Adipocyte (in vitro differentiated cells): ENCODE results near the gene MAGEA2.
"Not testable (repeated sequence)": the region's sequence is repeated elsewhere in the genome, so short reads cannot be mapped to it uniquely, and the experiment has no call there.

Experiments used
- DNase-seq: peaks from one replicate; pipeline ENCODE4 v3.0.0-alpha.2; 2015; ENCODE audit warnings: low read depth
- H3K27me3 ChIP-seq: replicated peaks from 2 replicates; pipeline ENCODE4 v1.7.0; 2013; ENCODE audit warnings: mild to moderate bottlenecking, low read length, moderate library complexity; ENCODE audit not compliant: control insufficient read depth, insufficient read depth
- H3K36me3 ChIP-seq: 2 replicates; pipeline ENCODE4 v1.7.0; 2013; ENCODE audit warnings: low read length, mild to moderate bottlenecking, moderate library complexity; ENCODE audit not compliant: control insufficient read depth, insufficient read depth, severe bottlenecking
- H3K4me1 ChIP-seq: 2 replicates; pipeline ENCODE4 v1.7.0; 2013; ENCODE audit warnings: mild to moderate bottlenecking, low read length, moderate library complexity; ENCODE audit not compliant: control insufficient read depth, insufficient read depth
- H3K4me3 ChIP-seq: 2 replicates; pipeline ENCODE4 v1.7.0; 2013; ENCODE audit warnings: mild to moderate bottlenecking, low read length, moderate library complexity
- H3K9ac ChIP-seq: 2 replicates; pipeline ENCODE4 v1.7.0; 2013; ENCODE audit warnings: mild to moderate bottlenecking, low read length, moderate library complexity
- H3K9me3 ChIP-seq: 2 replicates; pipeline ENCODE4 v1.7.0; 2013; ENCODE audit warnings: mild to moderate bottlenecking, low read length, moderate library complexity; ENCODE audit not compliant: control insufficient read depth

MAGEA2 gene

DNA sequence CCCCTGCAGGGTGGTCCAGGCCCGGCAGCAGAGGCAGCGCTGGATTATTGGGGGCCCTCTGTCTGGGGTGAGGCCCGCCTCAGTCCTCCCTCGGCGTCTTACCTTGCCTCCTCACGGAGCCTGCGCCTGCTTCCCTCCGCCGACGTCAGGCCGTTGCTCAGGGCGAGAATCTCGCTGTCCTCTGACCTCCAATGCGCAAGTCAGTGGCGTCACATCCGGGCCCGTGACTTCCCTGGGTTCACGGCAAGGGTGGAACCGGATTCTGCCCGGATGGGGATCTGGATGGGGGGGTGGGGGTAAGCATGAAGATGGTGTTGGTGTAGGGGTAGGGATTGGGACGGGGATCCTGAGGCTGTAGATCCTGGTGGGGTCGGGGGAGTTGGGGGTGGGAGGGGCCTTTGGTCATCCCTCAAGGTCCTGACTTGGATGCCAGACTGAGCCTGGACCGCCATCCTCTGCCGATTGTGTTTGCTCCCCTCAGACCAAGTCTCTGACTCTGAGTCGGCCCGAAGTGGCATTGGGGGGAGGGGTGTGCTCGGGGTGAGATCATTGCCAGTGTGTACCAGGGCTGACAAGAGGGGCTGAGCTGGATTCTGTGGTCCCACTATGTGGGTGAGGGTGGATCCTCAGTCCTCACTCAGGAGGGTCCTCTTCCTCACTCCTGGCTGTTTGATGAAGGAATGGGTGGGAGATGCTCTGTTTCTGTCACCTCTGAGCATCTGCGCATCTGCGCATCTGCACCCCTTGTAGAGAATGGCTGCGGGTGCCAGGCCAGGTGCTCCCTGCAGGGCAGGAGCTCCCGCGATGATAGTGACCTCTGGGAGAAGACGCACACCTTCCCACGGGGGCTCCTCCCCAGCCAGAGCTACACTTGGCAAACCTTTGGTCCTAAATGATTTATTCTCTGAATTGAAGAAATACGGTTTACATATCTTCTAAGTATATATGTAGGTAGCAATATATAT is at the start of gene MAGEA2:
MAGEA2 (minus strand) TSS at position 157 of the 965 bp plus-strand sequence. CDS start 2,479 bp downstream, outside the sequence.
- H3K36me3 ChIP-seq, H3K9me3 ChIP-seq, H3K4me3 ChIP-seq, H3K9ac ChIP-seq, H3K4me1 ChIP-seq, H3K27me3 ChIP-seq, DNase-seq: not testable (repeated sequence)

DNA sequence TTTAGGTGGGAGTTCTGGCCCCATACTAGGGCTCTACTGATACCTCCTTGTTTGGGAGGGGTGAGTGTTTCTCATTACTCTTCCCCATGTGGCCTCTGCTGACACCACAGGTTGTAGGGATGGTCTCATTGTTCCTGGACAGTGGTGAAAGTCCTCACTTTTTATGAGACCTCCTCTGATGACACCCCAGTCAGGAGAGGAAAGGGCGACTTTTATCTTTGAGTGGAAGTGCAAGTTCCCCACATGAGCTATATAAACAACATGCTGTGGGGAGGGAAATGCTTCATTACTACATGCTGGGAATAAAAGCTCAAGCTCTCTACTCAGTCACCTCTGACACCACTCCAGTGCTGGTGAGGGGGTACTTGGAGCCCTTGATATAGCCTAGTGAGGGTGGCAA is 45.3 kb upstream of the MAGEA2 start:
- Histone ChIP-seq H3K4me3 (no peak overlapping the region), H3K27me3 (peaks cover 21% of the 10 kb centered on the region), H3K36me3 (no peaks in the 10 kb centered on the region), H3K9me3 (peaks cover 4% of the 10 kb centered on the region), H3K9ac (no peak overlapping the region), H3K4me1 (no peaks in the 10 kb centered on the region)
- DNase-seq = no peak

- not testable (repeated sequence) for H3K4me1 ChIP-seq, H3K4me3 ChIP-seq, H3K9me3 ChIP-seq, H3K36me3 ChIP-seq, H3K9ac ChIP-seq, DNase-seq, H3K27me3 ChIP-seq
Measured at GRCh38 chrX:152787062-152787461, 33.4 kb upstream of the MAGEA2 start.

- not testable (repeated sequence) for H3K9ac ChIP-seq, H3K9me3 ChIP-seq, H3K4me3 ChIP-seq, H3K27me3 ChIP-seq, H3K36me3 ChIP-seq, DNase-seq, H3K4me1 ChIP-seq
Measured at GRCh38 chrX:152769549-152770289, 16.1 kb upstream of the MAGEA2 start, which contains the start of gene MAGEA6. Gene MAGEA6, minus strand, starts transcription at chrX:152769689. Its CDS starts 2,039 bp downstream, at chrX:152767650.

- DNase-seq, H3K9ac ChIP-seq, H3K4me3 ChIP-seq, H3K4me1 ChIP-seq, H3K27me3 ChIP-seq, H3K36me3 ChIP-seq, H3K9me3 ChIP-seq: not testable (repeated sequence)
Measured at GRCh38 chrX:152766562-152766961, 12.9 kb upstream of the MAGEA2 start.

GRCh38 chrX:152761582-152761981 is 7.9 kb upstream of the MAGEA2 start:
- H3K4me3 ChIP-seq, H3K9ac ChIP-seq, H3K4me1 ChIP-seq, H3K36me3 ChIP-seq, H3K27me3 ChIP-seq, H3K9me3 ChIP-seq, DNase-seq: not testable (repeated sequence)

GRCh38 chrX:152759544-152759943 is 5.9 kb upstream of the MAGEA2 start:
- not testable (repeated sequence) for H3K4me3 ChIP-seq, H3K27me3 ChIP-seq, DNase-seq, H3K9me3 ChIP-seq, H3K36me3 ChIP-seq, H3K9ac ChIP-seq, H3K4me1 ChIP-seq

DNA sequence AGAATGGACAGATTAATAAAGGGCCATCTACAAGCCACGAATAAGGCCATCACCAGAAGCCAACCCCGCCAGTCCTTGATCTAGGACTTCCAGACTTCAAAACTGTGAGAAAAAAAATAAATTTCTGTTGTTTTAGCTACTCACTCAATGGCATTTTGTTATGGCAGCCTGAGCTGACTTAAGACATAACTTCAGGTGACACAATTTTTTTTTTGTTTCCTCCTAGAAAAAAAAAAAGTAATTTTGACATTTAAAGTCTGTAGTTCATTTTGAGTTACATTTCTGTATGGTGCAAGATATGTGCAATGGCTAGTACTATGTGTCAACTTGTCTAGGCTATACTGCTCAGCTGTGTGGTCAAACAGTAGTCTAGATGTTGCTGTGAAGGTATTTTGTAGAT is 5.3 kb upstream of the MAGEA2 start, which contains the start of gene CSAG3:
CSAG3 (plus strand) TSS at position 301 of the 400 bp plus-strand sequence.
- H3K9me3 ChIP-seq, H3K27me3 ChIP-seq, H3K36me3 ChIP-seq, H3K4me1 ChIP-seq, H3K9ac ChIP-seq, DNase-seq, H3K4me3 ChIP-seq: not testable (repeated sequence)

DNA sequence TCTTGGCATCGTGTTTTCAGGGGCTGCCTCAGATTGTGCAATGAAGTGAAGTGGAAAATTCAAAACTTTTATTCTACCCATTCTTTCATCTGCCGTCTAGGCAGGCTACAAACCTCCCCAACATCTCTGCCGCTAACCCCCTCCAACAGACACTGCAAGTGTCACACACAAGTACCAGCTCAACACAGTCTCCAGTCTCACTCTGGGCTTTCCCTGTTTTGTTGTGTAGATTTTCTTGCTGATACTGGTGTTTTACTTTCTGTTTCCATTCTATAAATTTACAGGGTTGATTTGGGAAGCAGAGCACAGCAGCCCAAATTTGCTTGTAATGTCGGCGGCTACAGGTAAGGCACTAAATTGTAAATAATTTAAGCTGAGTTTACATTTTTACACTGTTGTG is 1.2 kb upstream of the MAGEA2 start:
- H3K36me3 ChIP-seq, H3K27me3 ChIP-seq, H3K4me1 ChIP-seq, DNase-seq, H3K4me3 ChIP-seq, H3K9me3 ChIP-seq, H3K9ac ChIP-seq: not testable (repeated sequence)

- Histone ChIP-seq H3K9ac (no peak overlapping the region), H3K27me3 (peaks cover 6% of the 10 kb centered on the region), H3K4me3 (no peak overlapping the region), H3K9me3 (no peaks in the 10 kb centered on the region), H3K36me3 (no peaks in the 10 kb centered on the region), H3K4me1 (no peaks in the 10 kb centered on the region)
- no peak for DNase-seq
Measured at GRCh38 chrX:152738560-152738959, 15.1 kb downstream of the MAGEA2 start.

DNA sequence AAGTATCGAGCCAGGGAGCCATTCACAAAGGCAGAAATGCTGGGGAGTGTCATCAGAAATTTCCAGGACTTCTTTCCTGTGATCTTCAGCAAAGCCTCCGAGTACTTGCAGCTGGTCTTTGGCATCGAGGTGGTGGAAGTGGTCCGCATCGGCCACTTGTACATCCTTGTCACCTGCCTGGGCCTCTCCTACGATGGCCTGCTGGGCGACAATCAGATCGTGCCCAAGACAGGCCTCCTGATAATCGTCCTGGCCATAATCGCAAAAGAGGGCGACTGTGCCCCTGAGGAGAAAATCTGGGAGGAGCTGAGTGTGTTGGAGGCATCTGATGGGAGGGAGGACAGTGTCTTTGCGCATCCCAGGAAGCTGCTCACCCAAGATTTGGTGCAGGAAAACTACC is 17.1 kb downstream of the MAGEA2 start:
- not testable (repeated sequence) for H3K27me3 ChIP-seq, H3K9me3 ChIP-seq, H3K36me3 ChIP-seq, H3K9ac ChIP-seq, DNase-seq, H3K4me3 ChIP-seq, H3K4me1 ChIP-seq
